HEK293T (cell line): Measurements from ENCODE around the gene GFY.
A peak's percentile ranks its signal among the peaks of the same experiment; 100 is the strongest.

ENCODE experiments used
- CTCF ChIA-PET: fragments of 350-600 bp; formaldehyde crosslinking; extraction: SDS; loops from one replicate; lab custom pipeline; 2021; ENCODE audit warnings: antibody characterized with exemption, inconsistent platforms; lab: Yijun Ruan, JAX
- POLR2A ChIA-PET: fragments of 350-600 bp; formaldehyde crosslinking; extraction: SDS; loops from one replicate; lab custom pipeline; 2020; ENCODE audit warnings: antibody characterized with exemption, inconsistent platforms; lab: Yijun Ruan, JAX
- DNase-seq: peaks from one replicate; pipeline ENCODE4 v3.0.0; 2012; ENCODE audit warnings: mixed read lengths; ENCODE audit errors: extremely low spot score
- ARNT ChIP-seq: fragments of 450-650 bp; IDR thresholded peaks from 2 replicates; pipeline ENCODE4 v1.6.1; 2017; ENCODE audit warnings: mild to moderate bottlenecking
- BHLHE40 ChIP-seq: fragments of 450-650 bp; IDR thresholded peaks from 2 replicates; pipeline ENCODE4 v1.6.1; 2016; ENCODE audit warnings: mild to moderate bottlenecking, moderate library complexity, borderline replicate concordance
- CTBP1 ChIP-seq: fragments of 450-650 bp; IDR thresholded peaks from 2 replicates; pipeline ENCODE4 v1.6.1; 2016; ENCODE audit warnings: borderline replicate concordance
- ELF4 ChIP-seq: fragments of 450-650 bp; IDR thresholded peaks from 2 replicates; pipeline ENCODE4 v1.6.1; 2017; ENCODE audit warnings: antibody characterized with exemption
- FOXA1 ChIP-seq: fragments of 450-650 bp; IDR thresholded peaks from 2 replicates; pipeline ENCODE4 v1.6.1; 2016; ENCODE audit warnings: mild to moderate bottlenecking
- FOXK2 ChIP-seq: fragments of 450-650 bp; IDR thresholded peaks from 2 replicates; pipeline ENCODE4 v1.6.1; 2016; ENCODE audit warnings: mild to moderate bottlenecking
- FOXM1 ChIP-seq: fragments of 450-650 bp; IDR thresholded peaks from 2 replicates; pipeline ENCODE4 v1.6.1; 2017; ENCODE audit warnings: mild to moderate bottlenecking, borderline replicate concordance
- HDGF ChIP-seq: fragments of 450-650 bp; IDR thresholded peaks from 2 replicates; pipeline ENCODE4 v1.6.1; 2017; ENCODE audit warnings: antibody characterized with exemption, borderline replicate concordance
- L3MBTL2 ChIP-seq: fragments of 450-650 bp; conservative IDR thresholded peaks from 2 replicates; pipeline ENCODE4 v1.6.1; 2016; ENCODE audit warnings: mild to moderate bottlenecking
- LEF1 ChIP-seq: fragments of 450-650 bp; IDR thresholded peaks from 2 replicates; pipeline ENCODE4 v1.6.1; 2017; ENCODE audit warnings: mild to moderate bottlenecking, borderline replicate concordance
- NFRKB ChIP-seq: fragments of 450-650 bp; IDR thresholded peaks from 2 replicates; pipeline ENCODE4 v1.6.1; 2016; ENCODE audit warnings: mild to moderate bottlenecking, moderate library complexity
- PKNOX1 ChIP-seq: fragments of 450-650 bp; IDR thresholded peaks from 2 replicates; pipeline ENCODE4 v1.6.1; 2016
- SP1 ChIP-seq: fragments of 450-650 bp; IDR thresholded peaks from 2 replicates; pipeline ENCODE4 v1.6.1; 2017
- SUZ12 ChIP-seq: fragments of 450-650 bp; IDR thresholded peaks from 2 replicates; pipeline ENCODE4 v1.6.1; 2016; ENCODE audit warnings: mild to moderate bottlenecking
- TARDBP ChIP-seq: fragments of 450-650 bp; IDR thresholded peaks from 2 replicates; pipeline ENCODE4 v1.6.1; 2016
- ZNF384 ChIP-seq: fragments of 450-650 bp; IDR thresholded peaks from 2 replicates; pipeline ENCODE4 v1.6.1; 2016

Gene GFY

GRCh38 chr19:49450405-49450804 lies 25.2 kb downstream of the GFY start:
- ChIA-PET CTCF (no interaction called here), POLR2A (interaction anchor here (2.1 to 4.7 kb wide), 2 partner anchors 8 to 44 kb away, joined by 20 to 41 read pairs; partner anchors contain the start of genes RPS11 and SLC17A7)

GRCh38 chr19:49451430-49452181 lies 26.4 kb downstream of the GFY start, which contains the start of gene PIH1D1:
Gene PIH1D1, minus strand, starts transcription at chr19:49451814. Its CDS starts 240 bp downstream, at chr19:49451574.
- CTCF ChIA-PET = interaction anchor here (0.6 to 2.3 kb wide), 5 partner anchors 9 to 179 kb away, joined by 3 to 6 read pairs (median 4); no protein-coding TSS in a partner anchor
- TF ChIP-seq ZNF384 = no peak
- TF ChIP-seq LEF1 = no peak
- TF ChIP-seq CTBP1 = no peak
- peak; percentile 82 for TF ChIP-seq L3MBTL2
- no peak for TF ChIP-seq ARNT
- TF ChIP-seq FOXM1 = no peak
- TF ChIP-seq NFRKB = no peak
- peak; percentile 86 for TF ChIP-seq ELF4
- TF ChIP-seq HDGF = no peak
- TF ChIP-seq PKNOX1 = peak; percentile 98
- peak; percentile 89 for DNase-seq
- POLR2A ChIA-PET = interaction anchor here (0.5 to 4.7 kb wide), 22 partner anchors 8 to 224 kb away, joined by 3 to 41 read pairs (median 4); partner anchors contain the start of genes FLT3LG, GFY, RPS11 and SLC17A7

More at GRCh38 chr19:49450405-49450804, 25.2 kb downstream of the GFY start:
- DNase-seq = no peak
- TF ChIP-seq SUZ12 (no peak), PKNOX1 (no peak), SP1 (no peak), LEF1 (no peak), NFRKB (no peak), ELF4 (no peak), ZNF384 (no peak), FOXK2 (no peak), ARNT (no peak), FOXA1 (no peak), TARDBP (no peak), HDGF (no peak), L3MBTL2 (no peak), CTBP1 (no peak), FOXM1 (no peak), BHLHE40 (no peak)

- POLR2A ChIA-PET = interaction anchor here (0.6 to 4.7 kb wide), 30 partner anchors 8 to 397 kb away, joined by 3 to 41 read pairs (median 5); partner anchors contain the start of genes FLT3LG, GFY, RPS11 and SLC17A7
- TF ChIP-seq BHLHE40 (no peak), FOXA1 (no peak), TARDBP (no peak), LEF1 (no peak), PKNOX1 (no peak), NFRKB (no peak), L3MBTL2 (peak; percentile 87), FOXM1 (no peak), CTBP1 (no peak)
- peak; percentile 96 for DNase-seq
- CTCF ChIA-PET = interaction anchor here (1.1 to 2.3 kb wide), 4 partner anchors 8 to 23 kb away, joined by 3 to 6 read pairs (median 5); partner anchors contain the start of gene FLT3LG
Observed at GRCh38 chr19:49453013-49453756, 28.0 kb downstream of the GFY start, which contains the start of gene ALDH16A1. Gene ALDH16A1, plus strand, starts transcription at chr19:49453225. Its CDS starts 107 bp downstream, at chr19:49453332.

- ChIA-PET CTCF (interaction anchor here (1.2 to 2.3 kb wide), 3 partner anchors 9 to 22 kb away, joined by 3 to 6 read pairs (median 6); no protein-coding TSS in a partner anchor), POLR2A (interaction anchor here (0.7 to 4.7 kb wide), 27 partner anchors 8 to 727 kb away, joined by 3 to 41 read pairs (median 5); partner anchors contain the start of genes FLT3LG, GFY, RPS11 and SLC17A7)
Observed at GRCh38 chr19:49453757-49454240, 28.6 kb downstream of the GFY start.

More at GRCh38 chr19:49453757-49454240, 28.6 kb downstream of the GFY start:
- DNase-seq = no peak
- TF ChIP-seq NFRKB (no peak), SUZ12 (no peak), PKNOX1 (no peak), FOXK2 (no peak), L3MBTL2 (no peak)
